Activated T-cell treated with anti-CD3 and anti-CD28 coated beads for 1 hour (primary cell): ENCODE data around the gene PA2G4.
"Not testable (repeated sequence)": the region's sequence is repeated elsewhere in the genome, so short reads cannot be mapped to it uniquely, and the experiment has no call there.

Experiments used
- DNase-seq: peaks from one replicate; pipeline ENCODE4 v3.0.0-alpha.2; 2020; ENCODE audit warnings: low read depth

Gene PA2G4

DNA sequence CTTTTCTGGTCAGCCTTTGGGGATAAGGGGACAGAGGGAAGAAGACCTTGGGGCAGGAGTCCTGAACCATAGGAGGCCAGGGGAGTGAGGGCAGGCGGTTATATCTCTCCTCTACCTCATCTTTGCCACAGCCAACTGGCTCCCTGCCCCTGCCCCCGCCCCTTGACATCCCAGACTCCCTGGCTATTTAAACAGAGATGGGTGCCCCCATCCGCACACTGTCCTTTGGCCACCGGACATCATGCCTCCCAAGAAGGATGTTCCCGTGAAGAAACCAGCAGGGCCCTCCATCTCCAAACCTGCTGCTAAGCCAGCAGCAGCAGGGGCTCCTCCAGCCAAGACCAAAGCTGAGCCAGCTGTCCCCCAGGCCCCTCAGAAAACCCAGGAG lies 49.3 kb downstream of the PA2G4 start:
- no peak for DNase-seq

GRCh38 chr12:56154246-56154771 lies 50.0 kb downstream of the PA2G4 start:
- no peak for DNase-seq

DNA sequence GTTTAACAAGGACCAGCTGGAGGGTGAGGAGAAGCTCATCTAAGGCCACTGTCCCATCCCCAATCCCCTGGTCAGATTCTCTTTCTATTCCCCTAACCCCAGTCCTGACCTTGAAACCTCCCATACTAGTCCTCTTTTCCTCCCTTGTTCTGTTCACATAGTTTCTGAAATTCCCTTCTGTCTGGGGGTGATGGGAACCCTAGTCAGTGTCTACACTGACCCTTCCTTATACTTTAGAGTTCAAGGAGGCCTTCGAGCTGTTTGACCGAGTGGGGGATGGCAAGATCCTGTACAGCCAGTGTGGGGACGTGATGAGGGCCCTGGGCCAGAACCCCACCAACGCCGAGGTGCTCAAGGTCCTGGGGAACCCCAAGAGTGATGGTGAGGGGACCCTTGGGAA lies 50.5 kb downstream of the PA2G4 start:
- no peak for DNase-seq

DNA sequence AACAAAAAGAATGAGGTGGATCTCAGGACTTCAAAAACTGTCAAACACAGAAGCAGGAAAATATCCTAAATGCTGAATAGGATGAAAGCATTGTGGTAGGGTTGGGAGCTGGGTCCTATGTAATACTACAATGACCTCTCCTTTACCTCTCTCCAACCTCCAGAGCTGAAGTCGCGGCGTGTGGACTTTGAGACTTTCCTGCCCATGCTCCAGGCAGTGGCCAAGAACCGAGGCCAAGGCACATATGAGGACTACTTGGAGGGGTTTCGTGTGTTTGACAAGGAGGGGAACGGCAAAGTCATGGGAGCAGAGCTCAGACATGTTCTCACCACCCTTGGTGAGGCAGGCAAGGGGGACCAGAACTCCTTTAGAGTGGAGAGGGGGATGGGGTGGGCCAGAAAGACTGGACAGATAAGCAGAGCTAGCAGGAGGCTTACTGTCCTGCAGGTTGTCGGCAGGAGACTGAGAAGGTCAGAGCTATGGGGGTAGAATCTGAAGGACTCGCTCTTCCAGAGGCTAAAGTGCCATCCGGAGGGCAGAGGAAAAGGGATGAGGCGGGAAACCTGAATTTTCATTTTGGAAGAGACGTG lies 51.0 kb downstream of the PA2G4 start:
- no peak for DNase-seq

GRCh38 chr12:56156464-56157200 lies 52.3 kb downstream of the PA2G4 start:
- not testable (repeated sequence) for DNase-seq

DNA sequence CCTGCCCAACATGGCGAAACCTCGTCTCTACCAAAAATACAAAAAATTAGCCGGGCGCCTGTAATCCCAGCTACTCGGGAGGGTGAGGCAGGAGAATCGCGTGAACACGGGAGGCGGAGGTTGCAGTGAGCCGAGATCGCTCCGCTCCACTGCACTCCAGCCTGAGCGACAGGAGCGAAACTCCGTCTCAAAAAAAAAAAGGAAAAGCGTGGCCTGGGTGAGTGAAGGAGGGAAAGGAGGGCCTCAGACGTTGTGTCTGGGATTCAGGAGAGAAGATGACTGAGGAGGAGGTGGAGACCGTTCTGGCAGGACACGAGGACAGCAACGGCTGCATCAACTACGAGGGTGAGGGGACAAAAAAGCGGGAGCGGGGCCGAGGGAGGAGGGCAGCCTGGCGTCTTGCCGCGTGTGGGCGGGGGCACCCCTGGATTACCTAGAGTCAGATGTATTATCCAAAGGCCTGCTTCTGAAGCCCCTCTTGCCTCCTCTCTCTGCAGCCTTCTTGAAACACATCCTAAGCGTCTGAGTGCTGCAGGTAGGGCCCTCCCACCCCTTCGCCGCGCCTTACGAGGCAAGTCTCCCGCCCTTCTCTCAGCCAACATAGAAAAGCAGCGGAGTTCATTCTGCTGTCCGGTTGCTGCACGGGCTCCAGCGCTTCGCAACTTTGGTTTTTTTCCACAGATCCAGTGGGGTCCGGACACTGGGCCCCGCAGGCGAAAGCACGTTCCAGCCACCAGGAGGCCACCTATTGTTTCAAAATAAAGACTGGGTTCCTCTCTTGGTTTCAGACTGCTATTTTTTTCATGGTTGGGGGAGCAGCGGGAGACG lies 53.1 kb downstream of the PA2G4 start:
- DNase-seq, result peak; percentile 40

DNA sequence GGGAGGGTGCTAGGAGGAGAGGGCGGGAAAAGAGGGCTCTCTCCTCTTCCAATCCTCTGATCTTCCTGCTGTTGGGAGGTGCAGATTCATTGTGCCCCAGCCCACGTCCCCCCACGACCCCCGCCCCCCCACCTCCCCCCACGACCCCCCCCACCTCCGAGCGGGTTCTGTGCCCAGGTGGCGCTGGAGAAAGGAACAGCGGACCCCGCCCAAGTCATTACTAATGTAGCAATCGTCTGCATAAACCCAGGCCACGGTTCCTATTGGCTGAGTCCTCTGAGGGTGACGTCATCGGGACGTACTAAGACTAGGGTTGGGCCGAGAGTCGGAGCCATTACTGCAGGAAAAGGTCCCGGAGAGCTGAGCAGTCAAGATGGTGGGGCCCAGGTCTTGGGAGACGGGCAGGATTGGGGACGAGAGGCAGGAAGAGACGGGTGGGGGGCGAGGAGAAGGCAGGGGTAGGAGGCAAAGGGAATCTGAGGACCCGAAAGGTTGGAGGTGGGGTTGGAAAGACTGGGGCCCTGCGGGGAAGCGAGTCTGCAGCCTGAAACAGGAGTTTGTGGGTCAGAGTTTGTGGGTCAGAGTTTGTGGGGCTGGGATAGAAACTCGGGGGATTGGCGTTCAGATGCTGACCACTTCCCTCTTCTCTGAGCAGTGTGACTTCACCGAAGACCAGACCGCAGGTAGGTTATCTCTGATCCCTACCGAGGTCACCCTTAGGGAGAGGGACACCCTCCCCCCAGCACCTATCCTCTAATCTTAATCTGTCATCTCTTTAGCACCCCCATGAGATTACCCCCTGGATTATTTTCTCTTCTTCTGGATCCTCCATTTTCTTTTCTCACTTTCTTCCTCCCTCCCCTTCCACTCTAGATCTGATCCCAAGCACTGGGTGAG lies 53.9 kb downstream of the PA2G4 start, which contains the start of gene MYL6:
Gene MYL6 (plus strand): TSS at position 331 of the 897 bp plus-strand sequence. CDS start 43 bp downstream, at position 374.
- peak; percentile 82 for DNase-seq

GRCh38 chr12:56158926-56159461 lies 54.6 kb downstream of the PA2G4 start:
- no peak for DNase-seq

DNA sequence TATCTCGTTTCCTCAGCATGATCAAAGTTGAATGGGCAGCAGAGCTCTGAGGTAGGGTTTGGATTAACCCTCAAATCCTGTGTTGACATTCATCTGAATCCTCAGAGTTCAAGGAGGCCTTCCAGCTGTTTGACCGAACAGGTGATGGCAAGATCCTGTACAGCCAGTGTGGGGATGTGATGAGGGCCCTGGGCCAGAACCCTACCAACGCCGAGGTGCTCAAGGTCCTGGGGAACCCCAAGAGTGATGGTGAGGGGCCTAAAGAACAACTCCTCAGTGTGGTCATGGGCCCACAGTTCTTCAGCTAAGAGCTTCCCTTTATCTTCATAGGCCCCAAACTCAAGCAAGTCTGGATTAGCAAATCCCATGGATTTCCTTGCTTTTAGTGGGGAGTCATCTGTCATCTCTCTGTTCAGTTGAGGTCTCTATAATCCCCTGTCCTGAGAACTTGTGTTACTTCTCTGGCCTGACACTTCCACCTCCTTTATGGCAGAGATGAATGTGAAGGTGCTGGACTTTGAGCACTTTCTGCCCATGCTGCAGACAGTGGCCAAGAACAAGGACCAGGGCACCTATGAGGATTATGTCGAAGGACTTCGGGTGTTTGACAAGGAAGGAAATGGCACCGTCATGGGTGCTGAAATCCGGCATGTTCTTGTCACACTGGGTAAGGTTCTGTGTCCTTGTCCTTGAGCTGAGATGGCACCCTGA lies 55.3 kb downstream of the PA2G4 start:
- DNase-seq, result no peak

GRCh38 chr12:56160193-56160763 lies 55.9 kb downstream of the PA2G4 start:
- peak; percentile 48 for DNase-seq

DNA sequence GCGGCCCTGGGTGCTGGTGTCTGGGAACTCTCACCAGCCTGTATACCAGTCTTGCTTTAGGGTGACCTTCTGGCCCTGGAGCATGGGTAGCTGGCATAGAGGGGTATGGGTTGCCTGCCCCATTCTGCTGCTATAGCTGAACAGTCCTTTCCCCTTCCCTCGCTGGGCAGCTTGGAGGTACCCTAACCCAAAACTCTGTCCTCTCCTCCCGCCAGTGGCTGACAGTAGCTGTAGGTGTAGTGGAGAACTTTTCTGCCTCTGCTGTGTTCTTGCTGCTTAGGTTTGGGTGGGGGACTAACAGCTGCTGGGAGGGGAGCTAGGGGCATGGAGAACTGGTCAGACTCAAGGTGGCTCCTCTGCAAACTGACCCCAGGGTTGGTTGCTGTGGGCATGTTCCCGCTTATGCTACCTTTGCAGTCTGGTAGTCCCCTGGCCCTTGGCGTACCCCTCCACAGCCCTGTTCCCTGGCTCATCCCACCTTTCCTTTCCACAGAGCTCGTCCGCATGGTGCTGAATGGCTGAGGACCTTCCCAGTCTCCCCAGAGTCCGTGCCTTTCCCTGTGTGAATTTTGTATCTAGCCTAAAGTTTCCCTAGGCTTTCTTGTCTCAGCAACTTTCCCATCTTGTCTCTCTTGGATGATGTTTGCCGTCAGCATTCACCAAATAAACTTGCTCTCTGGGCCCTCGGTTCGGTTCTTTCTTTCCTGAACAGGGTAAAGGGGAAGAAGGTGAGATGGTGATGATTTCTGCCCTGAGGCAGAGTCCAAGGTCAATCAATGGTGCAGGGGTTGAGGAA lies 56.7 kb downstream of the PA2G4 start:
- no peak for DNase-seq

- no peak for DNase-seq
Observed at GRCh38 chr12:56161690-56162351, 57.5 kb downstream of the PA2G4 start.

DNA sequence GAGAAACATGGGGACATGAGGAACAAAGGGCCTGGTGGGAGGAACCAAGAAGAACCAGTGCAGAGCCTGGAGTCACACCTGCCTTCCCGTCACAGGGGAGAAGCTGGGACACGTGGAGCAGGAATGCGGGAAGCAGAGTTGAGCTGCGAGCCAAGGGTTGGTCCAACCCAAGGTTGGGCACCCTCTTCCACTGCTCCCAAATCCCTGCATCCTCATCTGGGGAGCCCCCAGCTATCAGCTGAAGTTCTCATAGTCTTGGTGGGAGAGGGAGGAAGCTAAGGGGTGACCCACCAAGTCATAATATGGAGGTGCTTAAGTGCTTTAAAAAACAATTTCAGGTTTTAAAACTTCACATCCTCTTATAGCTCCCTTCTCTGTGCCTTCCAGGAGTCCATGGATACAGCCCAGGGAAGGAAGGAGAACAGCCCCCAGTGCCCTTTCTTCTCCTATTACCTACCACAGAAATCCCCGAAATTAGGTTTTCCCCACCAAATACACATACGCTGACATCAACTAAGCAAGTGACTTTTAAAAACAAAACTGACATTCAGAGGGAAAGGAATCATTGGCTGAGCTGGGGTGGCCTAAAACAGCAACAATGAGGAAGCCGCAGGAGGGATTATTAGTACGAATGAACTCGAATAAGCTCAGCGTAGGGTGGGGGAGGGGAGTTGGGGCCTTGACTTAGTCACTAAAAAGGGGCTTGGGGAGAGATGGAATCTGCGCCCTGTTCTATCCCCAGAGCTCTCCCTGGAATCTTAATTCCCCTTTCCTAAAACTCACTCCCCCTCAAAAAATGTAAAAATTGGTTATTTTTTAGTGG lies 58.3 kb downstream of the PA2G4 start:
- DNase-seq, result no peak
